HG03135 (cell line): ENCODE measurements around the gene CTDP1.
"Not testable (repeated sequence)": the region's sequence is repeated elsewhere in the genome, so short reads cannot be mapped to it uniquely, and the experiment has no call there.

Experiments used
- ATAC-seq: cut with Tn5 transposase; IDR thresholded peaks from one replicate; pipeline ENCODE4 v1.9.1; 2021; ENCODE audit warnings: mild to moderate bottlenecking, moderate library complexity; ENCODE audit not compliant: unreplicated experiment

Gene CTDP1

DNA sequence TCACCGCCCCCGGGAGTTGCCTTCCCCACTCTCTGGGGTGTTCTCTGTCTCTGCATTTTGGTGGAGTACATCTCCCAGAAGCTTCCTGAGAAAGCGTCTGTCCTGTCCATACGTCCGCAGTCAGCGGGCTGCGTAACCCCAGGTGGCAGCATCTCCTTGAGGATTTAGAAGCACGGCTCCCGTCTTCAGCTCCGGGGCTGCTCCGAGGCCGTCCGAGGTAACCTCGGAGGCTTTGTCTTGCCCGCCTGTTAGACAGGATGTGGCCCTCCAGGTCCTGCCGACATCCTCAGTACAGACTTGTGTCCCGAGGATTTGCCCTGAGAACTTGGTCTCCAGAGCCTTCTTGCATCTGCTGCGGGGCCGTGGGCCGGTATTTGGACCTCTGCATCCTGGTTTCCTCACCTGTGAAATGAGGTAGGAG, 58.4 kb downstream of the CTDP1 start:
- ATAC-seq = no peak

DNA sequence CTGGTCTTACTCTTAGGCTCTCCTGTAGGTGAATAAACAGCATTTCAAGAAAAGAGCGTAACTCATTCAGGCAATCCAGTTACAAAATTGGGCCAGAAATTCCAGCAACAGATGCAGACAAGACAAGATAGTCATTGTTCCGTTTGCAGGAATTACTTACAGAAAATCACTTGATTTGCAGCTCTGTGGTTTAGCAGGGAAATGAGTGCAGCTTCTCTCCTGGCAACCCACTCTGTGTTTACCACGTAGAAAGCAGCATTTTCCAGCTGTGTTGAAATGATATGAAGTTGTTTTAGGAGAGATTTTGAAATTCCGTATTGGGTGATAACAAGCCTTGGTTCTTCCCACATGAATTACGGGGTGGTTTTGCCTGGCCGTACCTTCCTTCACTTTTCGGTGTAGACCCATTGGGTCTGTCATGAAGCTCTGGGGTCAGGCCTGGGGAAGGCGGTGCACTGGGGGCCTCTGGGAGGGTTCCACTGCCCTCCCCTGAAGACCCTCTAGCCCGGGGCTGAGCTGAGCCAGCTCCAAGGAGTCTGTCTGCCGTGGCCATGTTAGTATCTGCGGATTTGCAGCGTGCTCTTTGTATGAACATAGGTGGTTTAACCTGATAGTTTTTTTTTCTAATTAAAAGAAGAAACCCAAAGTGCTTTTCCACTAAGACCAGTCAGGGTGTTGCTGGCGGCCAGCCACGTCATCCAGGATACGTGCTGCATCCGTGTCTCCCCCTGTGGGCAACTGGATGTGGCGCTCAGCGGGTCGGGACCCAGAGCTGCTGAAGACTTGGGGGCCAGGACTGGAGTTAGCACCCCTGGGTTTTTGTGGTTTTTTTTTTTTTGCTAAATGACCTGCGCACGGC, 59.2 kb downstream of the CTDP1 start:
- no peak for ATAC-seq

DNA sequence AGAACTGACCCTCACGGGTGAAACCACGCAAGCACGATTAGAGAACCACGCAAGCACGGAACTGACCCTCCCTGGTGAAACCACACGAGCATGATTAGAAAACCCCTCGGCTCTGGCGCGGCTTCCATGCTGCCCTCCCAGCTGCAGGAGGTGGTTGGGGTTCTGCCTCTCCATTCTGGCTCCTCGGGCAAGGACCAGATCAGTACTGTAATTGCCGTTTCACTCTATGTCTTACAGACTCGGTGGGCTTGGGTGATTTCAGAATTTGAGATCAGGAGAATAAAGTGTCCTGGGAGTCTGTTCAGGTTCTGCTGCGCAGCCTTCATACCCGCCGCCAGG, 59.8 kb downstream of the CTDP1 start:
- ATAC-seq = no peak

DNA sequence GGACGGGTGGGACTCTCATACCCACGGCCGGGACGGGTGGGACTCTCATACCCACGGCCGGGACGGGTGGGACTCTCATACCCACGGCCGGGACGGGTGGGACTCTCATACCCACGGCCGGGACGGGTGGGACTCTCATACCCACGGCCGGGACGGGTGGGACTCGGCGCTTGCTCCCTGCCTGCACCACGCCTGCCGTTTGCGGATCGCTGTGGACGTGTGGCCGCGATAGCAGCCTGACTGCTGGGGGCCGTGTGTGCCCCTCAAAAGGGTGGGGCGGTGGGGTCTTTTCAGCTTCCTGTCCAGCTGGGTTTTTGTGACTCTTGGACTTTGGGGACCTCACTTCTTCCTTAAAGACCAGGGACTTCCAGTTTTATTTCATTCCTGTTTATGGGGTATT, 60.4 kb downstream of the CTDP1 start:
- ATAC-seq = not testable (repeated sequence)

DNA sequence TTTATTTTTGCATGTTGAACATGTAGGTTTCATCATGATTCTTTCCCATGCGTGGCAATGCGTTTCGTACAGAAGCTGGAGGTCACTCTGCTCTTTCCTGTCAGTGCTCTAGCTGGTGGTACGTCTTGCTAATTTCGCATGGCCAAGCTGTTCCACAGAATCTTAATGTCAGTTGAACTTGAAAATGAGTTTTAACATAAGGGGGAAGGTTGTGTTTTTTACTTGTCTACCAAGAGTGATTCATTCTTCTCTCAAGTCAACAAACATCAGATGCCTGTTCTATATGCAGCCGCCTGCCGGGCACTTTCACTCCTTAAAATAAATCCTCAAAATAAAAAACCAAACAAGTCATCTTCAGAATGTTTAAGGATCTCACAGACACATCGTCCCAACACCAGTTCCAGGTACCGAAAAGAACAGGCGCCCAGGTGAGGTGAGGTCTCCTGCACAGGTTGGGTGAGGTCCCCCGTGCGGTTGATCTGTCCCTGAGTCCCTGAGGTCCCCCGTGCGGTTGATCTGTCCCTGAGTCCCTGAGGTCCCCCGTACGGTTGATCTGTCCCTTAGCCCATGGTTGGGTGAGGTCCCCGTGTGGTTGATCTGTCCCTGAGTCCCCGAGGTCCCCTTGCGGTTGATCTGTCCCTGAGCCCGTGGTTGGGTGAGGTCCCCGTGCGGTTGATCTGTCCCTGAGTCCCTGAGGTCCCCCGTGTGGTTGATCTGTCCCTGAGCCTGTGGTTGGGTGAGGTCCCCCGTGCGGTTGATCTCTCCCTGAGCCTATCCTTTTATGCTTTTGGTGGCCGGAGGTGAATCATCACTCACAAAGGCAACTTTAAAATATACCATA, 61.1 kb downstream of the CTDP1 start:
- no peak for ATAC-seq

DNA sequence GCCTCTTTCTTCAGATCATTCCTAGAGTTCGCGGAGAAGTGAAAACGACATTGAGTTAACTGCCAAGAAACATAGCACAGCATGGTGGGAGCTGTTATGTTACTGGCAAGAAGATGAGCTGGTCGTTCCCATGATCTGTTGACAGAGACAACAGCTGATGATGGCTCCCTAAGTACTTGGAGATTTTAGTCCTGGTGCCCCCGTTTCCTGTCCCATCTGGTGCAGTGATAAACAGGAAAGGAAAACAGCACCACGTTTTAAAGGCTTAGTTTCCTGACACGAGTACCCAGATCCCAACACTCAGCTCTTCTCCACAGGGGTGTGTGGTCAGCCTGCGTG, 61.7 kb downstream of the CTDP1 start:
- no peak for ATAC-seq

DNA sequence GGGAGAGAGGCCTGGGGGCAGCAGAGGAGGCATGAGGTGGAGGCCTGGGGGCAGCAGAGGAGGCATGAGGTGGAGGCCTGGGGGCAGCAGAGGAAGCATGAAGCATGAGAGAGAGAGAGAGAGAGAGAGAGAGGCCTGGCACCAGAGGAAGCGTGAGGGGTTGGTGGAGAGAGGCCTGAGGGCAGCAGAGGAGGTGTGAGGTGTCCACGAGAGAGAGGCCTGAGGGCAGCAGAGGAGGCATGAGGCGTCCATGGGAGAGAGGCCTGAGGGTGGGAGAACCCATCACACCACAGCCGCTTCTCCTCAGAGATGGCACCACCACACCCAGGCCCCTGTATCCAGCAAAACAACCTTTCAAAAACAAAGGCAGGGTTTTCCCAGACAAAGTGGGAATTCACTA, 62.5 kb downstream of the CTDP1 start:
- ATAC-seq = no peak

DNA sequence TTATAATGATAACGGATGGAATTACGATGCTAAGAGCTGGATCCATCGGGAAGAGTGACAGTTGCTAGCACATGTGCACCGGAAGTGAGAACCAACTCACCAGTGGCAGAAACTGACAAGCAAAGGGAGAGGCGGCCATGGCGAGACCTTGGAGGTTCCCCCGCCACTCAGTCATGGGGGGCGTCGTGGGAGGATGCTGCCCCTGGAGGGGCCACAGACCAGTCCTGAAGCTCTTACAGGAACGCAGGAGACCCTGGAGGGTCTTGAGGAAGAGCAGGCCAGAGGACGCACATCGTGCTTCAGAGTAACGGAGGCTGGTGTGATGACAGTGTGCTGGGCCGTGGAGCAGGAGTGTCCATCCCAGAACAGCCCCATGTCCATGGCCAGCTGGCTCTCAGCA, 65.0 kb downstream of the CTDP1 start:
- no peak for ATAC-seq

DNA sequence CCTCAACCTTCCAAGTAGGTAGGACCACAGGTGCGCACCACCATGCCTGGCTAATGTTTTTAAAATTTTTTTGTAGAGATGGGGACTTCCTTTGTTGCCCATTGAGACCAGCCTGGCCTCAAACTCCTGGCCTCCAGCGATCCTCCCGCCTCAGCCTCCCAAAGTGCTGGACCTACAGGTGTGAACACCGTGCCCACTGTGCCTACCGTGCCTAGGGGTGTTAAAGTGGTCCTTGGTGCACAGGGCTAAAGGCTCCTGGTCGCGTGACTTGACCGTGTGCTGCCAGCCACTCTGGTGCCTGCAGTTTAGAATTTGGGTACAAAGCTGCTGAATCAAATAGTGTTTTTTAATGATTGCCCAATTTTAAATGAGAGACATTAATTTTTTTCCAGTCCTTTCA, 67.1 kb downstream of the CTDP1 start:
- ATAC-seq = no peak

DNA sequence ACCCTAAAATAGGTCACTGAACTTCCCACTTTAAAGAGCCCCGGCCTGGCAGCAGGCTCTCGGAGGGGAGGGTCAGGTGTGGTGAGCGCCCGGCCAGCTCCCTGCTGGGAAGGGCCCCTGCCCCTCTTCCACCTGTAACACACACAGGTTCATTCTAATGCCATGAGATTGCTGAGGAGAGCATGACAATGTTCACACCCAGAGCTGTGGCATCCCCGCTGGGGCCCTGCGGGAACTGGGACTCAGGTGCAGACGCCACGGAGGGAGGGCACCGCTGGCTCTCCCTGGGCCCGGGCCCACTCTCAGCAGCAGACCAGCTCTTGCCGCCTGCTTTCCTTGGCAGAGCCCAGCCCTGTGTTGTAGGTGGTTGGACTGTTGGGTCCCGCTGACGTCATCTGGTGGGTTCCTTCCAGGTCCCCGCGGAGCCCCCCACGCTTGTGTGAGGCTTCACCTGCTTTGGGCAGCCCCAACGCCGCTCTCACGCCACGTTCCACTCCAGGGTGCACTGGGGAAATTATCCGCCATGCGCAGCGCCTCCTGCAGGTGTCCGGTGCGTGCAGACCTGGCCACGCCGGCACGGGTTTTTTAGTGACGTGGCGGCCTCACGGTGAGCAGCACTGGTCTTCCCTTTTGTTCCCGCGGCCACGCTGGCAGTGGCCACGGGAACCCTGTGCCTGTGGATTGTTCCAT, 67.7 kb downstream of the CTDP1 start:
- ATAC-seq = no peak

DNA sequence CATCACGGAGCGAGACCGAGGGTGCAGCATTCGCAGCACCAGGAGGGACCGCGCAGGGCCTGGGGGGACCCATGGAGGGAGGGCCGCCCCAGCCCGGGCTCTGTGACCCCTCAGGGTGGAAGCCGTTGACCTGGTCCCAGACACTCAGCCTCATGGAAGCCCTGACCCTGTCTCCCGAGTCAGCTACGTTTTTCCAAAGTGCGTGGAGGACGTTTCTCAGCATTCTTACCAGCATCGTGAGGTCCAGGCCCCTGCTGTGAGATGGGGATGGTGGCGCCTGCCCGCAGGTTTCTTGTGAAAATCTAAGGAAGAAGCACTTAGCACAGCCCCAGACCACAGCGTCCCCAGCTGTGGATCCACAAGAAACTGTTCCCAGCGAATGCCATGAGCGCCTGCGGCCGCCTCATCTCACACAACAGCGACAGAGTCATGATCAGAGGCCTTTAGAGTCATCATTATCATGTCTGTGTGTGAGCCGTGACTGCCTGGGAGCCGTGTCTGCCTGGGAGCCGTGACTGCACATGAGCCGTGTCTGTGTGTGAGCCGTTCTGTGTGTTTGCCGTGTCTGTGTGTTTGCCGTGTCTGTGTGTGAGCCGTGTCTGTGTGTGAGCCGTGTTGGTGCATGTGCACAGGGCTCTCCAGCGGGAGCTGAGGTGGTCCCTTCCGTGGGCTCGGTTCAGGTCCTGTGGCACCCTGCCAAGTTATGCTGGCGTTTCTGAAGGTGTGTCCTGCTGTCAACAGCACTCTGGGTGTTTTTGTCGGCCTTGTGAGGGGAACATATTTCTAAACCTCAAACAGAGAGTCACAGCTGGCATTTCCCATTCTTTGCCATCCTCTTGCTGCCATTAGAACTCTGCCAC, 68.9 kb downstream of the CTDP1 start:
- no peak for ATAC-seq

DNA sequence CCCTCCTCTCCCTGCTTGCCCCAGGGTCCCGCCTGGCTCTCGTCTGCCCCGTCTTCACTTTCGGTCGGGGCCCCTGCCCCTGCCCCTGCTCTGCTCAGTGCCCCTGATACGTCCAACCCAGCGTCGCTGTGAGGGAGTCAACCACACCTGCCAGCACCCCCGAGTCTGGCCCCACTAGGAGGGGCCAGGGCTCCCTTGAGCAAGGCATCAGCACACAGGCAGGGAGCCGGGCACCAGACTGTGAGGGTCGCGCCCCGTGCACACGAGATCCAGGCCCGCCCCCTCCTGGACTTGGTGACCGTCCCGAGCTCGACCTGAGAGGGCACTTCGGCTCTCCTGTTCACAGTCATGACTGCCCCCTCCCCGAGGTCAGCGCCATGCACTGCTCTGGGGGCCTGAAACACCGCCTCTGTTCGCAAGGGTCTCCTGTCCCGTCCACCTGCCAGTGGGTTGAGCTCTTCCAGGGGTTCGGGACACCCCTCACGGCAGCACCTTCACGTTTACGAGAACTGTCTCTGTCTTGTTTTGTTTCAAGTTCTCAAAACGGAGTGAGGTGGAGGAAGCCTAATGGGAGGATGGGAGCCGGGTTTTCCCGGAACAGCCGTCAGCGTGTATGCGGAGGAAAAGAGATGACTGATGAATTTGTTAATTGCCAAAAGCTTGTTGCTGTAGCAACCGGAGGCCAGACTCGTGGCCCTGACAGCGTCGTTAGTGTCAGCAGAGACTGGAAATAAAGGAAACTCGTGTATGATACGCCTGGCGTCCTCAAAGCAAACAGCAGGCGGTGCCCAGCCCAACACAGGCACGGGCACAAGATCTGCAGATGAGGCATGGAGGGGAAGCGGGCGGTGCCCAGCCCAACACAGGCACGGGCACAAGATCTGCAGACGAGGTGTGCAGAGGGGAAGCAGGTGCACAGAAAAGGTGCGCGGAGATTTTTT, 69.9 kb downstream of the CTDP1 start:
- ATAC-seq = no peak

DNA sequence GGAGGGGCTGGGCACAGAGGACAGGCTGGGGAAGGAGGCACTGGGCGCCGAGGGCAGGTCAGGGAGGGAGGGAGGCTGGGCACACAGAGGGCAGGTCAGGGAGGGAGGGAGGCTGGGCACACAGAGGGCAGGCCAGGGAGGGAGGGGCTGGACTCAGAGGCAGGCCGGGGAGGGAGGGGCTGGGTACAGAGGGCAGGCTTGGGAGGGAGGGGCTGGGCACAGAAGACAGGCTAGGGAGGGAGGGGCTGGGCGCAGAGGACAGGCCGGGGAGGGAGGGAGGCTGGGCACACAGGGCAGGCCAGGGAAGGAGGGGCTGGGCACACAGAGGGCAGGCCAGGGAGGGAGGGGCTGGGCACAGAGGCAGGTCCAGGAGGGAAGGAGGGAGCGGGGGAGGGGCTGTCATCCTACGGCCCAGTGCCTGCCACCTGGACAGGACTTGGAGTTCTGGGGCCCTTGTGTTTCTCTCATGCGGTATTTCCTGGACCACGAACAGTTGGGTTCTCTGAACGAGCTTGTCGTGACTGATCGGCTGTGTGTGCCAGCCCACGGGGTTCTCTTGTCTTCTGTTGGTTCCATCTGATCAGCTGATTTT, 71.5 kb downstream of the CTDP1 start:
- no peak for ATAC-seq

DNA sequence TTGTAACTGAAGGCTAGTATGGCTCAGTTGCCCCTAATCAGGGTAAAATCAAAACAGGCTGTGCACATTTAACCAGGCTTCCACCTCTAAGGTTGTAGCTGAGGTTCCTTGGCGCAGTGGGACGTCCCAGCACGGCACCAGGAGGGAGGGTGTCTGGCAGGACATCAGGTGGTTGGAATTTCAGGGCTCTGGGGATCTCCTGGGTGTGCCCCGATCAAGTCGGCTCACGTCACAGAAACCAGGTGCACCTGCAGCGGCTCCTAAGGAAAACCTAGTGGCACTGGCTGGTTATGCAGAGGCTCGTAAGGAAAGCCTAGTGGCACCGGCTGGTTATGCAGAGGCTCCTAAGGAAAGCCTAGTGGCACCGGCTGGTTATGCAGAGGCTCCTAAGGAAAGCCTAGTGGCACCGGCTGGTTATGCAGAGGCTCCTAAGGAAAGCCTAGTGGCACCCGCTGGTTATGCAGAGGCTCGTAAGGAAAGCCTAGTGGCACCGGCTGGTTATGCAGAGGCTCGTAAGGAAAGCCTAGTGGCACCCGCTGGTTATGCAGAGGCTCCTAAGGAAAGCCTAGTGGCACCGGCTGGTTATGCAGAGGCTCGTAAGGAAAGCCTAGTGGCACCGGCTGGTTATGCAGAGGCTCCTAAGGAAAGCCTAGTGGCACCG, 72.4 kb downstream of the CTDP1 start:
- not testable (repeated sequence) for ATAC-seq

DNA sequence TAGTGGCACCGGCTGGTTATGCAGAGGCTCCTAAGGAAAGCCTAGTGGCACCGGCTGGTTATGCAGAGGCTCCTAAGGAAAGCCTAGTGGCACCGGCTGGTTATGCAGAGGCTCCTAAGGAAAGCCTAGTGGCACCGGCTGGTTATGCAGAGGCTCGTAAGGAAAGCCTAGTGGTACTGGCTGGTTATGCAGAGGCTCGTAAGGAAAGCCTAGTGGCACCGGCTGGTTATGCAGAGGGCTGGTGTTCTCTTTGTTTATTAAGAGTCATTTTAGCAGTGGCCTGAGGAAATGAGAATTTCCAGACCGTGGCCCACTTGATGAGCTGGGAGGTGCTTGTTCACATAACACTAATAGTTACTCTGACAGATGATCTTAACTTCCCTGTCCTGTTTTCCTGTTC, 73.3 kb downstream of the CTDP1 start:
- not testable (repeated sequence) for ATAC-seq

DNA sequence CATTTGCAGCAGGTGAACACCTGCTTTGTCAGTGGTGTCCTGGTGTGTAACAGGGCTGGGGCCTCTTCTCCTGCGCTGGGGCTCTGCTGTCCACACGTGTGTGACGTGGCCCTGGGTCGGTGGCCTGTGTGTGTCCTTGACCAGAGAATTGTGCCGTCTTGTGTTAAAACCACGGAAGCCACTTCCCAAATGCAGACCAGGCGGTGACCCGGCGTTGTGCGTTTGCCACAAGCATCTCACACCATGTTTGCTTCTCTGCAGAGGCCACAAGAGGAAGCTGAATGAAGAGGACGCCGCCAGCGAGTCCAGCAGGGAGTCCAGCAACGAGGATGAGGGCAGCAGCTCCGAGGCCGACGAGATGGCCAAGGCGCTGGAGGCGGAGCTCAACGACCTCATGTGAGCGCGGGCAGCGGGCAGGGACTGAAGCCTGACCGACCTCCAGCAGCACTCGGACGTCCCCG, 73.8 kb downstream of the CTDP1 start:
- ATAC-seq = no peak

DNA sequence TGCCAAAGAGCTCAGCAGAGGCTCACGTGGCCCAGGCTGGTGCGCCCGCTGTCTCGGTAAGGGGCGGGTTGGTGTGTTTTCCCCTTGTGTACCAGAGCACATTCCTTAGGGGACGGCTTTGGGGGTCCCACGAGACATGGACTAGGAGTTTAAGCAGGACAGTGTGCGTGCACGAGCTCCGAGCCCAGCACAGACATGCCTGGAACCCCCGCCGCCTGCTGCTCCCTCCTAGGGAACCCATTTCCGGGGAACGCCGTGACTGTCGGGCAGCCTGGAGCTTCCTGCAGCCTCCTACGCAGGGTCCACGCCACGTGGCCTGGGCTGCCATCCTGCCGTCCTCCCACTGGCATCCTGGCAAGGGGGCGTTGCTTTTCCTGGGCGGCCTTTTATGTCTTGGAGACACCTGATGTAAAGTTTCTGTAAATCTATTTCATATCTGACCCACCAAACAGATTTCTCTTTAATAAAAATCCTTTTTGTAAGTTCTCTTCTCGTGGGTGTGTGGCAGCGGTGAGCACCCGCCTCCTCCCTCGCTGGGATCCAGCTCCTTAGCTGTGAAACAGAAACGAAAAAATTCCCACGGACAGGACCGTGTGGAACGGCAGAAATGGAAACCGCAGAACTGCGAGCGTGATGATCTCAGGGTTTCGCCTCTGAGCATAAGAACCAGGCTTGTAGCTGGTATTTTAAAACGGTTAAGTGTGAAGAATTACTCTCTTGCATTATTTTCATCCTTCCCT, 74.6 kb downstream of the CTDP1 start:
- ATAC-seq = no peak

DNA sequence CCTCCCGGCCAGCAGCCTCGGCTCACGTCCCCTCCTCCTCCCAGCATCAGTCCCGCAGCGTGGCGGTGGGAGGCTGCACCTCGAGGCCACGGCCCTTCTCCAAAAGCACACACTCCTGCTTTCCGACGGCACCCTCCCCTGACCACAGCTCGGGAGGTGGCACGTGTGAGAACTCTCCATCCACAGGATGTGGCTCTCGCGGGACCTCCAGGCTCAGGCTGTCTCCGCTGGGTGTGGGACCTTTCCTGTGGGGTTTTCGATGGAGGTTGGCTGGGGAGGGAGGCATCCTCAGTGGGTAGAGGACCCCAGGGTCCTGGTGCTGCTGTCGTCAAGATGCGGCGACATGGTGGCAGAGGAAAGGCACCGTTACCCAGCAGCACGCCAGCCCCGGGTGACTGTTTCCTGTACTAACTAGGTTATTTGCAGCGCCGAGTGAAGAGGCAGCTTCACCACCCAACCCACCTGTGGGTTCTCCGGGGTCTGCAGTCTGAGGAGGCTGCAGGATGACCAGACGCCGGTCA, 75.3 kb downstream of the CTDP1 start:
- ATAC-seq = no peak
